ENCODE results near the gene CPNE2.

Gene CPNE2

DNA sequence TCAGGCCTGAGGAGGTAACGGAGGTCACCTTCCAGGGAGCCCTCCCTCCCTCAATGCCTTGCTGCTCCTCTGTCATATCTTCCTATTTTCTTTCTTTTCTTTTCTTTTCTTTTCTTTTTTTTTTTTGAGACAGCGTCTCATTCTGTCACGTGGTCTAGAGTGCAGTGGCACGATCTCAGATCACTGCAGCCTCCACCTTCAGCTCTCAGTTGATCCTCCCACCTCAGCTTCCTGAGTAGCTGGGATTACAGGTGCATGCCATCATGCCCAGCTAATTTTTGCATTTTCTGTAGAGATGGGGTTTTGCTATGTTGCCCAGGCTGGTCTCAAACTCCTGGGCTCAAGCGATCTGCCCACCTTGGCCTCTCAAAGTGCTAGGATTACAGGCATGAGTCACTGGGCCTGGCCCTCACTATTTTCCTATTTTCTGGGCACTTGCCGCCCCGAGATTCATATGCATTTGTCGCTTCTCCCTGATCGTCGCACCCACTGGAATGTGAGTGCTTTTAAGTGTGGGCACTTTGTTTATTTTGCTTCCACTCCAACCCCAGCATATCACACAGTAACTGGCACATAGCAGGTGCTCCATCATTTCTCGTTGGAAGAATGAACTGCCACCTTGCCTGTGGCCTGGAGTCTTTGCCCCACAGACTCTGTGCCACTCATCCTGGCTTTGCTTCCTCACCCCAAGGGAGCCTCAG is 31.7 kb downstream of the CPNE2 start:
- Histone ChIP-seq H3K4me1 (ENCODE audit: insufficient read depth, low read length, severe bottlenecking) (no peaks in the 10 kb centered on the region), H2AFZ (ENCODE audit: low read length) (no peak overlapping the region), H3K36me3 (ENCODE audit: insufficient read depth, low read length) (no peaks in the 10 kb centered on the region), H3F3A (ENCODE audit: insufficient read depth, low read length) (no peaks in the 10 kb centered on the region), H3K9ac (ENCODE audit: low read length) (no peak overlapping the region), H3K4me2 (ENCODE audit: low read length) (no peak overlapping the region), H3K9me2 (ENCODE audit: low read depth, low read length) (no peaks in the 10 kb centered on the region), H3K9me3 (ENCODE audit: low read length) (no peaks in the 10 kb centered on the region), H4K20me1 (ENCODE audit: insufficient read depth, low read length) (no peaks in the 10 kb centered on the region), H3K4me3 (ENCODE audit: low read depth, low read length, poor library complexity, severe bottlenecking) (no peak overlapping the region), H3K79me2 (ENCODE audit: insufficient read depth, low read length) (no peaks in the 10 kb centered on the region), H3K27me3 (ENCODE audit: insufficient read depth, low read length) (no peaks in the 10 kb centered on the region), H3K27ac (ENCODE audit: low read depth, low read length, poor library complexity, severe bottlenecking) (no peak overlapping the region)
- no peak for TF ChIP-seq EZH2 (IDR thresholded peaks at IDR 0.05; ENCODE audit: borderline replicate concordance, low read length)
- TF ChIP-seq, protein P1, sequence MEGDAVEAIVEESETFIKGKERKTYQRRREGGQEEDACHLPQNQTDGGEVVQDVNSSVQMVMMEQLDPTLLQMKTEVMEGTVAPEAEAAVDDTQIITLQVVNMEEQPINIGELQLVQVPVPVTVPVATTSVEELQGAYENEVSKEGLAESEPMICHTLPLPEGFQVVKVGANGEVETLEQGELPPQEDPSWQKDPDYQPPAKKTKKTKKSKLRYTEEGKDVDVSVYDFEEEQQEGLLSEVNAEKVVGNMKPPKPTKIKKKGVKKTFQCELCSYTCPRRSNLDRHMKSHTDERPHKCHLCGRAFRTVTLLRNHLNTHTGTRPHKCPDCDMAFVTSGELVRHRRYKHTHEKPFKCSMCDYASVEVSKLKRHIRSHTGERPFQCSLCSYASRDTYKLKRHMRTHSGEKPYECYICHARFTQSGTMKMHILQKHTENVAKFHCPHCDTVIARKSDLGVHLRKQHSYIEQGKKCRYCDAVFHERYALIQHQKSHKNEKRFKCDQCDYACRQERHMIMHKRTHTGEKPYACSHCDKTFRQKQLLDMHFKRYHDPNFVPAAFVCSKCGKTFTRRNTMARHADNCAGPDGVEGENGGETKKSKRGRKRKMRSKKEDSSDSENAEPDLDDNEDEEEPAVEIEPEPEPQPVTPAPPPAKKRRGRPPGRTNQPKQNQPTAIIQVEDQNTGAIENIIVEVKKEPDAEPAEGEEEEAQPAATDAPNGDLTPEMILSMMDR (IDR thresholded peaks at IDR 0.05; ENCODE audit: low read length) = no peak

DNA sequence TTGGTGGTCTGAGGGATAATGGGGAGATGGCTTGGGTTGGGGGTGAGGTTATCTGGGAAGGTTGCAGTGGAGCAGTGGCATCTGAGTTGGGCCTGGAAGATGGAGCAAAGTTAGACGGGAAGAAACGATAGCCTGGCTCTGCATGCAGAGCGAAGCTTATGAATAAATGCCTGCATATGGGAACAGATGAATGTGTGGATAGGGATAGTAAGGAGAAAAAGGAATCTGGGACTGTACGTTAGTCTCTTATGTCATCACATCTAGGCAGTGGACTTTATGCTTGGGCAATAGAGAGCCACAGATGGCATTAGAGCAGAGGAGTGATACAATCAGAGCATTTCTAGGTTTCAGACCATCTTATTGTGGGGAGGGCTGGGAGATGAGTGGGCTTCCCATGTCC is 33.0 kb downstream of the CPNE2 start:
- Histone ChIP-seq H3K9me2 (ENCODE audit: low read depth, low read length) (no peaks in the 10 kb centered on the region), H3K9me3 (ENCODE audit: low read length) (no peaks in the 10 kb centered on the region), H2AFZ (ENCODE audit: low read length) (no peak overlapping the region), H3K9ac (ENCODE audit: low read length) (no peak overlapping the region), H3K27ac (ENCODE audit: low read depth, low read length, poor library complexity, severe bottlenecking) (no peak overlapping the region), H3K4me2 (ENCODE audit: low read length) (no peak overlapping the region), H3F3A (ENCODE audit: insufficient read depth, low read length) (no peaks in the 10 kb centered on the region), H3K79me2 (ENCODE audit: insufficient read depth, low read length) (no peaks in the 10 kb centered on the region), H3K4me3 (ENCODE audit: low read depth, low read length, poor library complexity, severe bottlenecking) (no peak overlapping the region), H3K4me1 (ENCODE audit: insufficient read depth, low read length, severe bottlenecking) (no peaks in the 10 kb centered on the region), H3K27me3 (ENCODE audit: insufficient read depth, low read length) (no peaks in the 10 kb centered on the region), H3K36me3 (ENCODE audit: insufficient read depth, low read length) (no peaks in the 10 kb centered on the region), H4K20me1 (ENCODE audit: insufficient read depth, low read length) (no peaks in the 10 kb centered on the region)
- TF ChIP-seq, protein P1 (IDR thresholded peaks at IDR 0.05; ENCODE audit: low read length) = no peak
- no peak for TF ChIP-seq EZH2 (IDR thresholded peaks at IDR 0.05; ENCODE audit: borderline replicate concordance, low read length)

DNA sequence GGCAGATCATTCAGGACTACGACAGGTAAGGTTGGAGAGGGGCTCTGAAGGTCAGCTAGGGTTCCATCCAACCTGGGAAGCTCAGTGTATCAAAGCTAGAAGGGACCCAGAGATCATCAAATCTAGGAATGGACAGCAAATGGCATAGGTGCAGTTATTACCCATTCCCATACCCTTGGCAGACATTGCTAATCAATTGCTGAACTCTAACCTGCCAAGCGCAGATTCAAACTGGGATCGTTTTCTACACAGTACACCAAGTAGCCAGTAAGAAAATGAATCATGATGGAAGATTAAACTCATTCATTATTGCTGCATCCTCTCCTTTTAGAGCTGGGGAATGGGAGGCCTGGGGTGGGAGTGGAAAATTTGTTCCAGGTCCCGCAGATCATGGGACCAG is 33.6 kb downstream of the CPNE2 start:
- Histone ChIP-seq H3K4me3 (ENCODE audit: low read depth, low read length, poor library complexity, severe bottlenecking) (no peak overlapping the region), H3K27ac (ENCODE audit: low read depth, low read length, poor library complexity, severe bottlenecking) (no peak overlapping the region), H3K79me2 (ENCODE audit: insufficient read depth, low read length) (no peaks in the 10 kb centered on the region), H3K36me3 (ENCODE audit: insufficient read depth, low read length) (no peaks in the 10 kb centered on the region), H3K9me3 (ENCODE audit: low read length) (no peaks in the 10 kb centered on the region), H3K9me2 (ENCODE audit: low read depth, low read length) (no peaks in the 10 kb centered on the region), H3F3A (ENCODE audit: insufficient read depth, low read length) (no peaks in the 10 kb centered on the region), H3K4me1 (ENCODE audit: insufficient read depth, low read length, severe bottlenecking) (no peaks in the 10 kb centered on the region), H3K9ac (ENCODE audit: low read length) (no peak overlapping the region), H2AFZ (ENCODE audit: low read length) (no peak overlapping the region), H3K4me2 (ENCODE audit: low read length) (no peak overlapping the region), H4K20me1 (ENCODE audit: insufficient read depth, low read length) (no peaks in the 10 kb centered on the region), H3K27me3 (ENCODE audit: insufficient read depth, low read length) (no peaks in the 10 kb centered on the region)
- TF ChIP-seq EZH2 (IDR thresholded peaks at IDR 0.05; ENCODE audit: borderline replicate concordance, low read length) = no peak
- TF ChIP-seq, protein P1 (IDR thresholded peaks at IDR 0.05; ENCODE audit: low read length) = no peak

All from OCI-LY1 (cell line).